ENCODE measurements around the gene PTPRN2. TPM values are rescaled to one million over a fixed set of nuclear protein-coding genes. Genes with fewer than 3 reads are reported as not detected.

PTPRN2 gene
- total and polyA plus RNA-seq, 9 of the 15 experiments (the other 6 are each of a cell fraction or from before 2014, with no cell fraction given) = not detected

GRCh38 chr7:158439035-158439434 is 148.6 kb downstream of the PTPRN2 start:
- Histone ChIP-seq H3K27me3 (ENCODE audit: control insufficient read depth in 2 of 2, insufficient read depth in 2 of 2, low read length in 2 of 2) (peaks cover 0 to 10% of the 10 kb centered on the region in 2 experiments; a peak in 3 of 5 replicates), H3K4me2 (ENCODE audit: insufficient read depth, low read length) (no peak overlapping the region), H3K4me3 (no peak overlapping the region), H3K9me3 (replicated peaks; ENCODE audit: control insufficient read depth, insufficient read depth, low read depth, low read length) (no peaks in the 10 kb centered on the region; the same call in 1 of the 2 replicates), H3K36me3 (ENCODE audit: control insufficient read depth, insufficient read depth, low read length) (no peaks in the 10 kb centered on the region), H3K9me1 (ENCODE audit: control insufficient read depth, insufficient read depth, low read length) (no peaks in the 10 kb centered on the region), H3K79me2 (ENCODE audit: control insufficient read depth, insufficient read depth, low read length) (no peaks in the 10 kb centered on the region), H3K9ac (ENCODE audit: insufficient read depth in 1 of 2, low read depth in 2 of 2, low read length in 2 of 2) (no peak overlapping the region), H3K27ac (ENCODE audit: extremely low read depth, low read depth, low read length) (no peak overlapping the region), H2AFZ (ENCODE audit: low read depth, low read length) (no peak overlapping the region), H3K4me1 (replicated peaks in 1 of 2; ENCODE audit: control insufficient read depth in 2 of 2, insufficient read depth in 2 of 2, low read length in 2 of 2) (peaks cover 0 to 4% of the 10 kb centered on the region in 2 experiments; a peak in 1 of 5 replicates), H4K20me1 (replicated peaks; ENCODE audit: control insufficient read depth, insufficient read depth, low read length) (no peaks in the 10 kb centered on the region; the same call in 1 of the 2 replicates)
- ChIA-PET POLR2A (no interaction called here), CTCF (ENCODE audit: low intra/inter-chr PET ratio) (interaction anchor here (0.7 kb wide), 1 partner anchor 28 kb away, joined by 3 read pairs; no protein-coding TSS in a partner anchor)
- WGBS (ENCODE audit: insufficient coverage, low coverage, missing lambda C conversion rate) = under 1% methylated on average over 8 of the region's 8 CpGs
- in situ Hi-C loops (cut with MboI) = no loop called here
- no peak for DNase-seq (ENCODE audit: extremely low read depth in 1 of 4, low spot score in 3 of 4)
- TF ChIP-seq RUNX1 (IDR thresholded peaks at IDR 0.05; ENCODE audit: low read depth) (no peak), POLR2B (IDR thresholded peaks at IDR 0.05; ENCODE audit: low read depth, partially characterized antibody) (no peak), CREB3L1 (IDR thresholded peaks at IDR 0.05; ENCODE audit: borderline replicate concordance, low read depth) (no peak), ZFP36 (IDR thresholded peaks at IDR 0.05; ENCODE audit: low read depth, low read length, partially characterized antibody) (no peak), ZNF146 (CRISPR knock-in tag; IDR thresholded peaks at IDR 0.05; ENCODE audit: unreplicated experiment) (no peak)
- FAIRE-seq = no peak
- no TSS peak for BruUV-seq (replicated peaks)
- intact Hi-C loops (cut with micrococcal nuclease) = no loop called here
- no peak for ATAC-seq
